WTC11 (cell line): ENCODE data around the gene ADGRF5.

Experiments
- CTCF ChIP-seq: fragments of 200-600 bp; IDR thresholded peaks from 2 replicates; pipeline ENCODE4 v1.8.0; 2022; ENCODE audit warnings: antibody characterized with exemption
- NR1H2 ChIP-seq: sonication (generic); formaldehyde crosslinking; IDR thresholded peaks from 2 replicates; pipeline ENCODE4 v1.9.0; 2021; ENCODE audit warnings: mild to moderate bottlenecking, moderate library complexity, missing genetic modification reagents

GRCh38 chr6:46940433-46941226, 18.9 kb upstream of the ADGRF5 start:
- no peak for TF ChIP-seq NR1H2 (CRISPR knock-in tag)
- TF ChIP-seq CTCF, result no peak
